GM12878 (cell line): Measurements from ENCODE around the gene ENTREP1. TPM values are rescaled to one million over a fixed set of nuclear protein-coding genes. Genes with fewer than 3 reads are reported as not detected.

Source experiments
- ATAC-seq: fragments of 200-7000 bp; cut with Tn5 transposase; 3 replicates; pipeline ENCODE4 v1.9.1; 2020; ENCODE audit warnings: mild to moderate bottlenecking, moderate library complexity
- BruUV-seq: library from RNA; stranded (reverse); fragments of 400-500 nt; replicated peaks from 2 replicates; lab custom pipeline; 2021; lab: Mats Ljungman, UMichigan
- CTCF ChIA-PET: fragments of 300-600 bp; sonication (Branson Sonifier 250); formaldehyde crosslinking; extraction: SDS; loops from one replicate; lab custom pipeline; 2021; ENCODE audit warnings: inconsistent platforms; lab: Yijun Ruan, JAX
- POLR2A ChIA-PET: fragments of 350-600 bp; formaldehyde crosslinking; extraction: SDS; loops from one replicate; lab custom pipeline; 2021; ENCODE audit warnings: inconsistent platforms; lab: Charles Lee
- RAD21 ChIA-PET: fragments of 300-600 bp; sonication (Branson Sonifier 250); formaldehyde crosslinking; loops from one replicate; lab custom pipeline; 2023; ENCODE audit warnings: antibody characterized with exemption; ENCODE audit not compliant: unreplicated experiment; lab: Charles Lee
- SMC1A ChIA-PET: fragments of 300-600 bp; sonication (Branson Sonifier 250); formaldehyde crosslinking; loops from one replicate; lab custom pipeline; 2023; ENCODE audit not compliant: unreplicated experiment, uncharacterized antibody; lab: Charles Lee
- DNase-seq: peaks from one replicate; pipeline ENCODE4 v3.0.0-alpha.2; 2011; ENCODE audit warnings: low read depth, low spot score
- FAIRE-seq: peaks from 3 replicates; lab custom pipeline; 2011; peaks lifted over from hg19 to GRCh38; lab: Jason Lieb, UNC
- H2AFZ ChIP-seq: 2 replicates; pipeline ENCODE4 v1.6.0; 2011; ENCODE audit warnings: low read depth, low read length, control low read depth; ENCODE audit not compliant: control insufficient read depth
- H3K27ac ChIP-seq: 2 replicates; pipeline ENCODE4 v1.5.1; 2011; ENCODE audit warnings: control low read depth; ENCODE audit not compliant: control insufficient read depth, insufficient read depth
- H3K27me3 ChIP-seq, 2 experiments: replicated peaks in 1 of 2; 2 replicates each; pipeline versions ENCODE4 v1.6.0 to v1.6.1; 2011; ENCODE audit warnings: low read length in 1 of 2; ENCODE audit not compliant: control insufficient read depth in 2 of 2, insufficient read depth in 2 of 2
- H3K36me3 ChIP-seq, 2 experiments: 2 replicates each; pipeline ENCODE4 v1.5.1; 2011; ENCODE audit warnings: low read length in 1 of 2; ENCODE audit not compliant: control insufficient read depth in 2 of 2, insufficient read depth in 2 of 2
- H3K4me1 ChIP-seq: 2 replicates; pipeline ENCODE4 v1.6.1; 2011; ENCODE audit warnings: mild to moderate bottlenecking, low read length, moderate library complexity, mixed read lengths; ENCODE audit not compliant: control insufficient read depth, insufficient read depth
- H3K4me2 ChIP-seq: 2 replicates; pipeline ENCODE4 v1.6.0; 2011; ENCODE audit warnings: control low read depth; ENCODE audit not compliant: control insufficient read depth, insufficient read depth
- H3K4me3 ChIP-seq: fragments of 200-600 bp; sonication (generic); 2 replicates; pipeline ENCODE4 v1.5.1; 2016
- H3K79me2 ChIP-seq: 2 replicates; pipeline ENCODE4 v1.6.0; 2011; ENCODE audit warnings: low read length; ENCODE audit not compliant: control insufficient read depth, insufficient read depth
- H3K9ac ChIP-seq: 2 replicates; pipeline ENCODE4 v1.8.0; 2011; ENCODE audit warnings: low read length, control low read depth, mixed read lengths; ENCODE audit not compliant: control insufficient read depth, insufficient read depth
- H3K9me3 ChIP-seq: replicated peaks from 3 replicates; pipeline ENCODE4 v1.5.1; 2011; ENCODE audit warnings: mild to moderate bottlenecking, low read length; ENCODE audit not compliant: control insufficient read depth, insufficient read depth
- H4K20me1 ChIP-seq: 2 replicates; pipeline ENCODE4 v1.6.0; 2011; ENCODE audit not compliant: control insufficient read depth, insufficient read depth
- MEF2B ChIP-seq: fragments of 450-650 bp; IDR thresholded peaks from 2 replicates; pipeline ENCODE4 v1.6.1; 2018; ENCODE audit warnings: mild to moderate bottlenecking, moderate library complexity; ENCODE audit not compliant: partially characterized antibody, poor library complexity, severe bottlenecking
- NRF1 ChIP-seq: conservative IDR thresholded peaks from 2 replicates; pipeline ENCODE4 v1.6.1; 2011; ENCODE audit warnings: mild to moderate bottlenecking, low read depth, low read length, improper control_type of control experiment
- REST ChIP-seq: IDR thresholded peaks from 2 replicates; pipeline ENCODE4 v1.6.1; 2012; ENCODE audit warnings: mild to moderate bottlenecking, low read depth, low read length
- TBL1XR1 ChIP-seq: IDR thresholded peaks from 2 replicates; pipeline ENCODE4 v1.6.1; 2012; ENCODE audit warnings: low read depth, low read length, improper control_type of control experiment
- TCF7 ChIP-seq: IDR thresholded peaks from 2 replicates; pipeline ENCODE4 v1.6.1; 2014; ENCODE audit warnings: antibody characterized with exemption, borderline replicate concordance
- WGBS: methylation state at CpG from one replicate; pipeline ENCODE4 v1.1.6; 2016; ENCODE audit warnings: low lambda C conversion rate; ENCODE audit not compliant: insufficient replicate concordance, insufficient coverage; ENCODE audit errors: missing lambda C conversion rate; 5-methylcytosine and 5-hydroxymethylcytosine counted together
- in situ Hi-C: fragments of 300-500 bp; cut with MboI; formaldehyde crosslinking; loops from 9 replicates; pipeline ENCODE4 v1.14.3; 2018; ENCODE audit warnings: mixed read lengths
- intact Hi-C: fragments of 100-400 bp; cut with micrococcal nuclease; formaldehyde crosslinking; loops from one replicate; pipeline ENCODE4 v1.14.2; 2022; ENCODE audit not compliant: unreplicated experiment
- polyA plus RNA-seq, 11 experiments: library from polyadenylated mRNA; depleted of rRNA in 4 of 11; unstranded in 6 of 11; stranded (reverse) in 5 of 11; fragments of >200 nt; fragmentation: Nextera tagmentation in 4 of 11; fragmentation: Illumina TruSeq in 1 of 11; extraction: Ambion mirVana in 4 of 11; extraction: Trizol in 1 of 11; gene quantifications; 1 replicate in 1 of 11; 2 replicates in 10 of 11; pipeline versions ENCODE4 v1.2.1 to v1.2.3, GENCODE V29; 2011 to 2016; ENCODE audit warnings: inconsistent platforms in 2 of 11, missing spikeins in 2 of 11, low read depth in 1 of 11
- total RNA-seq, 4 experiments: library from RNA; depleted of rRNA in 3 of 4; stranded (reverse); fragments of >200 nt in 3 of 4; fragmentation: Illumina TruSeq in 1 of 4; extraction: Trizol in 1 of 4; gene quantifications; 2 replicates each; pipeline versions ENCODE4 v1.2.1 to v1.2.3, GENCODE V29; 2013 to 2021

Gene ENTREP1
- total and polyA plus RNA-seq, 10 of the 15 experiments (the other 5 are each of a cell fraction or from before 2014, with no cell fraction given): not detected

DNA sequence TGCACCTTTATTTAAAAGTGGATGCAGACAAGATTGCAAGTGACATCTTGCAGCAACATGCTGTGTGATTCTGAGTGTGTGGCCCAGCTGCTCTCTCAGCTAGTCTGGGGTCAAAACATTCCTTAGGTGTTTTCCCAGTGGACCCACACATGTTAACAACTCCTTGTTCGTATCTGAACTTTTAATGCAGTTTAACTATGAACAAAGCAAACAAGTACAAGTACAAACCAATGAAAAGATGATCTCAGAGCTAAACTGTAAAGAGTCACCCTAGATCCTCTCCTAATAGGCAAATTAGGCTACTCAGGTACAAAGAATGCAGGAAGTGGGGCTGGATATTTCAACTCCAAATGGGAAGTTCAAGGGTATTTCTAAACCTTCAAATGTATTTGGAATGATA is 108.4 kb downstream of the ENTREP1 start:
- H3K27ac ChIP-seq: no peak overlapping the region
- no peaks in the 10 kb centered on the region for H3K27me3 ChIP-seq
- FAIRE-seq (no peak), DNase-seq (no peak), ATAC-seq (no peak)
- no peaks in the 10 kb centered on the region for H3K36me3 ChIP-seq
- H4K20me1 ChIP-seq: no peaks in the 10 kb centered on the region
- in situ Hi-C loops (no loop called here), intact Hi-C loops (no loop called here)
- no peak overlapping the region for H3K4me3 ChIP-seq
- RAD21 ChIA-PET: no interaction called here
- H3K4me2 ChIP-seq: no peak overlapping the region
- H3K79me2 ChIP-seq: no peaks in the 10 kb centered on the region
- no TSS peak for BruUV-seq
- H2AFZ ChIP-seq: no peak overlapping the region
- TF ChIP-seq TBL1XR1 (no peak), TCF7 (no peak), NRF1 (no peak), MEF2B (no peak), REST (no peak)
- no peak overlapping the region for H3K9ac ChIP-seq
- H3K4me1 ChIP-seq: no peaks in the 10 kb centered on the region
- WGBS: 5% methylated on average over 1 of the region's 1 CpG
- SMC1A ChIA-PET: no interaction called here
- CTCF ChIA-PET: interaction anchor here (0.6 kb wide), 1 partner anchor 431 kb away, joined by 6 read pairs; no protein-coding TSS in a partner anchor
- H3K9me3 ChIP-seq: no peaks in the 10 kb centered on the region
- POLR2A ChIA-PET: no interaction called here
